Femur (tissue), 1 donor: ENCODE data around the gene FAM200A.

Source experiments
- DNase-seq: peaks from one replicate; pipeline ENCODE4 v3.0.0-alpha.2; 2017

Gene FAM200A

DNA sequence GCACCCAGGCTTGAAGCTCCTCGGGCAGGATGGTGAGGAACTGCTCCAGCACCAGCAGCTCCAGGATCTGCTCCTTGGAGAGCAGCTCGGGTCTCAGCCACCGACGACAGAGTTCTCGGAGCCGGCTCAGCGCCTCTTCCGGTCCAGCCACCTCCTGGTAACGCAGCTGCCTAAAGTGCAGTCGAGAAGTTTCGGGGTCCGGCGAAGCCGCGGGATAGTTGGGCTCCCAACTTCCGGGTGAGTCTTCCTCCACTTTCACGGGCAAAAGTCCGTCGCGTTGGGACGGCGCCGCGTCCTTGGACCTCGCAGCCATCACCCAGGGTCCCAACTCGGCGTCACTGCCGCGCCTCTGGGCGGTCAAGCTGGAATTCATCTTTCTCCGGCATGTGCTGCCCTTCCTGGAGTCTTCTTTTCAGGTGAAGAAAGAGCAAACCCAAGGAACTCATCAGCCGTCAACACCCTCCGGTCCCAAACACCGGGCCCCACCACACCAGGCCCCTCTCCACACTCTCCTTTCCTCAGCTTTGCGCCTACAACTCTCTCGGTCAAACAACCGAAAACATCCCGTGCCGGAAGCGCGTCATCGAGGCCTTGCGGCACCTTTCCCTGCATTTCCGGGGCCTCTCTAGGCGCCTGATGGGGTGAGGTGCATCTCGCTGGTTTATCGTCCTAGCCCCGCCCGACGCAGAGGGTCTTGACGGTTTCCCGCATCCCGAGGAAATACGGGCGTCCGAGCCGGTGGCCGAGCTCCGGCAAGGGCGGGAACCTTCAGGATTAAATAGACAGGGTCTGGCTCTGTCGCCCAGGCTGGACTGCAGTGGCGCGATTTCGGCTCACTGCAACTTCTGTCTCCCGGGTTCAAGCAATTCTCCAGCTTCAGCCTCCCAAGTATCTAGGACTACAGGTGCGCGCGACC, 51.9 kb downstream of the FAM200A start, which contains the start of gene ZNF394:
Gene ZNF394 (minus strand): TSS at position 561 of the 916 bp plus-strand sequence. CDS start 188 bp downstream, at position 373.
- peak; percentile 95 for DNase-seq

DNA sequence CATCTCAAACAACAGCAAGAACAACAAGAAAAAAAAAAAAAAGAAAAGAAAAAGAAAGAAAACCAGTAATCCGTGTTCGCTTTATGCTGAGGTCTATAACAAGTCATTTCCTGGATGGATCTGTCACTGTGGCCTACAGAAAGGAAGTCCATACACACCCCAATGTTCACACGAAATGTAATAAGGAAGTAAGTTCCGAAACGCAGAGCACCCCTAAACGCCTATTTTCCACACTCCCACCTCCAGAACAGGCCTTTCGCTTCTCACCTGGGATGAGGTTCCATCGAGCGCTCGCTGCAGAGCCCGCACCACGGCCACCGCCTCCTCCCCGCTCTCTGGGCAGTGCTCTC, 52.6 kb downstream of the FAM200A start:
- no peak for DNase-seq

DNA sequence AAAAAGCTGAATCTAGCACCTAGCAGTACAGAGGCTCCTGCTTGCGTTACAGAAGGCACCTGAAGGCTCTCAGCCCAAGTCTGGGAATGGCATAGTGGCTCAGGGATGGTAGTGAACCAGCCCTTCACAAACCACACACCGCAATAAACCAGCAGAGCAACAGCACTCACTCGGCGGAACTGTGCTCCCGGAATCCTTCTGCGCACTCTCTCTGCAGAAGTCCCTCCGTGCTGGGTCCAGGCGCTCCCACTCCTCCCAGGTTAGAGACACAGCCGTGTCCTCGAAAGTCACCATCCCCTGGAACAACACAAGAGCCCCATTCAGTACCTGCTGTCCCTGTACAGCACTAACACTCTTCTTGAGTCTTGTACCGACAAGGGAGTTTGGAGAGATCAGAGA, 53.4 kb downstream of the FAM200A start:
- DNase-seq: no peak

DNA sequence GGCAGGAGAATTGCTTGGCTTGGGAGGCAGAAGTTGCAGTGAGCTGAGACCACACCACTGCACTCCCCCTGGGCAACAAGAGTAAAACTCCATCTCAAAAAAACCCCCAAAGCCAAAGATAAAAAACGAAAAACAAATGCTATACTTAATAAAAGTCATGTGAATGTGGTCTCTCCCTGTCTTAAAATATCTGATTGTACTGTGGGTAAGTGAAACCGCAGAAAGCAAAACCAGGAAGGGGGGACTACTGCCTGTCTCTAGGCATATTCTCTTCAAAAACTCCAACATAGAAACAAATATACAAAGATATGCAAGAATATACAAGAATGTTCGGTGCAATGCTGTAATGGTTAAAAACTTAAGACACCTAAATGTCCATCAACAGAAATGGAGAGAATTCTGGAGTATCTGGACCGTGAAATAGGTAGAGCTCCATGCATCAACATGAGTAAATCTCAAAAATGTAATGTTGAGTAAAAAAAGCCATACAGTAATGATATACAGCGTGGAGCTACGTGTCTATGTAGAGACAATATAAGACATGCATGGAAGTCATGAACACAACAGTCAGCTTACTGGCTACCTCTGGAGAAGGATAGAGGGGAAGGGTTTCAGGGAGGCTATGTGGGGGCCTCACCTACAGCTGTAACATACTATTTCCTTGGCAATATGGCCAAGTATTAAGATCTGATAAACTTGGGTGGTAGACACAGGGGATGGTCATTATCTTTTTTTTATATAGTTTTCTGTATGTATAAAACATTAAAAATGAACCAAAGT, 54.0 kb downstream of the FAM200A start:
- DNase-seq: no peak
